ENCODE measurements around the gene AK4.

Gene AK4

DNA sequence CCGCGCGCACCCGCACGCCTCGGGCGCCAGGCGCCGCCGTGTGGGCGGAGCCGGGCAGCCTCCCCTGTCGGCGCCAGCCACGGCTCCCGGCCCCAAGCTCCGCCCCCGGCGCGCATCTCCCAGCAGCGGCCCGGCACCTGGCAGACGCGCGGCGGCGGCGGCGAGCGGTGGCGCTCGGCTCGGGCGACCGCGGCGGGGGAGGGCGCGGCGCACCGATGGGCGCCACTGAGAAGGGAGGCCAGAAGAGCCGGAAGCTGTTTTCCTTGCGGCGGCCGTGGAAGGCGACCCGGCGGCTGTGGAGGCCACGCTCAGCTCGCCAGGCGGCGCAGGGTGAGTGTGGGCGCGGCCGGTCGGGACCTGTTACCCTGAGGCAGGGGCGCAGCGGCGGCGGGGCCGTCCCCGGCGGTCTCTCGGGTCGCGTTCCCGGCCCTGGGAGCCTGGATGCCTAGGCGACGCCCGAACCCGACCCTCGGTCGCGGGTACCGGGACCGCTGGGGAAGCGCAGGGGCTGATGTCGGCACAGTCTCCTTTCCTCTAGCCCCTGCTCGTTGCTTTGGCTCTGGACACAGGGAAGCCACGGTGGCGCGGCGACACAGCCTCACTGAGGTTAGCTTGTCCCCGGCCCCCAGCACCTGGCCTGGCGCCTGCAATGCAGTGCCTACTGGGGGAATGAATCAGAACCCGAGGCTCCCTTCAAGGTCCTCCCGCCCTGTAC is 106.5 kb downstream of the AK4 start:
- no peak for TF ChIP-seq CTCF (IDR thresholded peaks at IDR 0.05; ENCODE audit: low read depth, low read length)
- H3K4me3 ChIP-seq (ENCODE audit: low read depth, low read length): peak overlapping the region; percentile 60

- no peak for TF ChIP-seq CTCF (IDR thresholded peaks at IDR 0.05; ENCODE audit: low read depth, low read length)
- H3K4me3 ChIP-seq (ENCODE audit: low read depth, low read length): peak overlapping the region; percentile 60; the same call in 1 of the 2 replicates
These were observed 107.1 kb downstream of the AK4 start for GRCh38 chr1:65255035-65255655.

DNA sequence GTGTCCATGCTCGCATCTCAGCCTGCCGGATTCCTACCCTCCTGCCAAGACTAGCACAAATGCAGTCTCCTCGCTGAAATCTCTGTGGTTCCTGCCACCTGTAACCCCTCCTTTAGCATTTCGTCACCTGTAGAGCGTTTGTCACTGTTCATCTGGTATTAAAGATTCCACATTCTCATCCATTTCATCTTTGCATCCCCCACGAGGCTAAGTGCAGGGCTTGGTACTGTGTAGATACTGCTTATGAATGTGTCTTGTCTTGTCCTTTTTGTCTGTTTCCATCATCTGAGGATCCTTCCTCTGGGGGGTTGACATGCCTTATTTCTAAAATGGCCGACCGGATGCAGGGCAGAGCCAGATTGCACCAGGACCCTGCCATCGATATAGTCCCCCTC is 107.7 kb downstream of the AK4 start:
- no peak for TF ChIP-seq CTCF (IDR thresholded peaks at IDR 0.05; ENCODE audit: low read depth, low read length)
- H3K4me3 ChIP-seq (ENCODE audit: low read depth, low read length): no peak overlapping the region

DNA sequence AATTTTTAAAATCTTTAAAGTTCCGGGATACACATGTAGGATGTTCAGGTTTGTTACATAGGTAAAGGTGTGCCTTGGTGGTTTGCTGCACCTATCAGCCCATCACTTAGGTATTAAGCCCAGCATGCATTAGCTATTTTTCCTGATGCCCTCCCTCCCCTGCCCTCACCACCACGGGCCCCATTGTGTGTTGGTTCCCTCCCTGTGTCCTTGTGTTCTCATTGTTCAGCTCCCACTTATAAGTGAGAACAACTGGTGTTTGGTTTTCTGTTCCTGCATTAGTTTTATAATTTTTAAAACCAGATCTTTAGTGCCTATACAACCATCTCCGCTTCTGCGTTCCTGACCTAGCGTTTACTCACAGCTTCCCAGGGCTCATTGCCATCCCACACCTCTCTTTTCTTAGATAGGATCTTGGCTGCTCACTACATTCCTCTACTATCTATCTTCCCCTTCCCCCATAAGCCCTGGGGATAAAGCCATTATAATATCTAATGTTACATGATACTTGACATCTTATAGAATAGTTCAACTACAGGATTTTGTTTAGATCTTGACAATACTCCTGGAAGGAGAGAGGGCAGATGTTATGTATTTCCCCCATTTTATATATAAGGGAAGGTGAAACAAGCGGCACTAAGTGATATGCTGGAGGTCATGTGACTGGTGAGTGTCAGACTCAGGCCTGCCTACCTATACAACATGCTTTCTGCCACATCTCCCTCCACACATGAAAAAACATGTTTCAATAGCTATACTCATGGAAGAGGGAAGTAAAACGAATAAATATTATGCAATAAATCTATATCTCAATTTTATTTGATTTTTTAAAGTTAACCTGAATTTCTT is 109.1 kb downstream of the AK4 start:
- TF ChIP-seq CTCF (IDR thresholded peaks at IDR 0.05; ENCODE audit: low read depth, low read length): no peak

DNA sequence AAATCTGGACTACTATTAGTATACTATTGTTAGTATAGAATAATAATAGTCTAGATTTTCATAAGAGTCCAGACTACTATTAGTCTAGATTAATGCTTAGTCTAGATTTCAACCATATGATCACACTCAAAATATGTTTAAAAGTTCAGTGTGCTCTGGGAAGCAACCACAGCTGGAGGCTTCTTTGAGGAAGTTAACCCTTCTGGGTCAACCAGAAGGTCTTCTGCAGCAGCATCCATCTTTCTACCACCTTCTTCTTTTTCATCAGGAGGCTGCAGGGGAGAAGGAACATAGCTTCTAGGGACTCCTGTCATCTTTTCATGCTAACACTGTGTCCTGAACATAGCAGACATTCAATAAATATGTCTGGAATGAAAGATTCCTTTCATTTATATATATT is 110.1 kb downstream of the AK4 start:
- TF ChIP-seq CTCF (IDR thresholded peaks at IDR 0.05; ENCODE audit: low read depth, low read length): no peak
- no peak overlapping the region for H3K4me3 ChIP-seq (ENCODE audit: low read depth, low read length)

More for the DNA sequence above, 109.1 kb downstream of the AK4 start:
- H3K4me3 ChIP-seq (ENCODE audit: low read depth, low read length): no peak overlapping the region

GRCh38 chr1:65259816-65260215 is 111.8 kb downstream of the AK4 start:
- no peak overlapping the region for H3K4me3 ChIP-seq (ENCODE audit: low read depth, low read length)
- no peak for TF ChIP-seq CTCF (IDR thresholded peaks at IDR 0.05; ENCODE audit: low read depth, low read length)

Data from WI38 (cell line).